Mucosa of descending colon (tissue), 3 donors: ENCODE measurements around the gene DIDO1. TPM values are rescaled to one million over a fixed set of nuclear protein-coding genes. Genes with fewer than 3 reads are reported as not detected.

ENCODE experiments used
- ATAC-seq: fragments of 200-7000 bp; cut with Tn5 transposase; one replicate; pipeline ENCODE4 v1.9.1; 2020; ENCODE audit warnings: mild to moderate bottlenecking, moderate library complexity
- DNase-seq, 3 donors: peaks; one replicate each; pipeline ENCODE4 v3.0.0-alpha.2; 2020
- H3K36me3 ChIP-seq: fragments of 200-600 bp; one replicate; pipeline ENCODE4 v1.8.0; 2021; ENCODE audit warnings: low read depth, mild to moderate bottlenecking
- H3K4me1 ChIP-seq: fragments of 200-600 bp; one replicate; pipeline ENCODE4 v1.8.0; 2021; ENCODE audit warnings: low read depth, mild to moderate bottlenecking
- H3K4me3 ChIP-seq: fragments of 200-600 bp; one replicate; pipeline ENCODE4 v1.8.0; 2021; ENCODE audit warnings: mild to moderate bottlenecking
- H3K9me3 ChIP-seq: fragments of 200-600 bp; one replicate; pipeline ENCODE4 v1.8.0; 2021; ENCODE audit warnings: mild to moderate bottlenecking
- CTCF ChIP-seq: fragments of 200-600 bp; IDR thresholded peaks from one replicate; pipeline ENCODE4 v1.8.0; 2022; ENCODE audit warnings: antibody characterized with exemption, mild to moderate bottlenecking
- intact Hi-C, 2 donors: fragments of 100-400 bp; cut with DNase I in 1 of 2; cut with micrococcal nuclease in 1 of 2; formaldehyde crosslinking; loops; one replicate each; pipeline versions ENCODE4 v1.11.0 to v1.11.1; 2022; cut with DNase I, micrococcal nuclease
- total RNA-seq, 3 donors: library from RNA; stranded (reverse); fragmentation: NEBNext Ultra II Directional in 2 of 3; extraction: Animal tissue kit (Norgen Biotek cat#: 25700) in 2 of 3; gene quantifications; one replicate each; pipeline versions ENCODE4 v1.2.1 to v1.2.4, GENCODE V29; 2021 to 2023
- donor health status: DM: no; HTN: no; CAD: no; lungs with moderate emphysema.
- donor health status: DM: no; HTN: no; CAD: no.
- donor health status: DM: no; HTN: yes; CAD: no.

Gene DIDO1
- total RNA-seq, 3 donors from 2014 or later: 53.4 to 72.5 (median 67.4) TPM

- peaks cover 7% of the 10 kb centered on the region for H3K4me1 ChIP-seq
- H3K36me3 ChIP-seq: no peaks in the 10 kb centered on the region
- TF ChIP-seq CTCF: no peak
- DNase-seq (peak in 1 of 3 donors; percentile 37), ATAC-seq (no peak)
- no peaks in the 10 kb centered on the region for H3K9me3 ChIP-seq
- no peak overlapping the region for H3K4me3 ChIP-seq
- intact Hi-C loops: no loop called here
These were observed 33.7 kb upstream of the DIDO1 start for GRCh38 chr20:62959998-62960436.

GRCh38 chr20:62959101-62959971 lies 33.0 kb upstream of the DIDO1 start:
- H3K36me3 ChIP-seq: no peaks in the 10 kb centered on the region
- ATAC-seq: no peak
- intact Hi-C loops: no loop called here
- H3K9me3 ChIP-seq: no peaks in the 10 kb centered on the region
- H3K4me3 ChIP-seq: no peak overlapping the region
- TF ChIP-seq CTCF: no peak
- H3K4me1 ChIP-seq: peaks cover 10% of the 10 kb centered on the region
- peak in 1 of 3 donors; percentile 48 for DNase-seq

GRCh38 chr20:62958388-62959100 lies 32.2 kb upstream of the DIDO1 start:
- TF ChIP-seq CTCF: no peak
- no peaks in the 10 kb centered on the region for H3K36me3 ChIP-seq
- ATAC-seq (no peak), DNase-seq (peak in 1 of 3 donors; percentile 43)
- intact Hi-C loops: no loop called here
- H3K9me3 ChIP-seq: no peaks in the 10 kb centered on the region
- H3K4me3 ChIP-seq: no peak overlapping the region
- H3K4me1 ChIP-seq: peaks cover 12% of the 10 kb centered on the region

DNA sequence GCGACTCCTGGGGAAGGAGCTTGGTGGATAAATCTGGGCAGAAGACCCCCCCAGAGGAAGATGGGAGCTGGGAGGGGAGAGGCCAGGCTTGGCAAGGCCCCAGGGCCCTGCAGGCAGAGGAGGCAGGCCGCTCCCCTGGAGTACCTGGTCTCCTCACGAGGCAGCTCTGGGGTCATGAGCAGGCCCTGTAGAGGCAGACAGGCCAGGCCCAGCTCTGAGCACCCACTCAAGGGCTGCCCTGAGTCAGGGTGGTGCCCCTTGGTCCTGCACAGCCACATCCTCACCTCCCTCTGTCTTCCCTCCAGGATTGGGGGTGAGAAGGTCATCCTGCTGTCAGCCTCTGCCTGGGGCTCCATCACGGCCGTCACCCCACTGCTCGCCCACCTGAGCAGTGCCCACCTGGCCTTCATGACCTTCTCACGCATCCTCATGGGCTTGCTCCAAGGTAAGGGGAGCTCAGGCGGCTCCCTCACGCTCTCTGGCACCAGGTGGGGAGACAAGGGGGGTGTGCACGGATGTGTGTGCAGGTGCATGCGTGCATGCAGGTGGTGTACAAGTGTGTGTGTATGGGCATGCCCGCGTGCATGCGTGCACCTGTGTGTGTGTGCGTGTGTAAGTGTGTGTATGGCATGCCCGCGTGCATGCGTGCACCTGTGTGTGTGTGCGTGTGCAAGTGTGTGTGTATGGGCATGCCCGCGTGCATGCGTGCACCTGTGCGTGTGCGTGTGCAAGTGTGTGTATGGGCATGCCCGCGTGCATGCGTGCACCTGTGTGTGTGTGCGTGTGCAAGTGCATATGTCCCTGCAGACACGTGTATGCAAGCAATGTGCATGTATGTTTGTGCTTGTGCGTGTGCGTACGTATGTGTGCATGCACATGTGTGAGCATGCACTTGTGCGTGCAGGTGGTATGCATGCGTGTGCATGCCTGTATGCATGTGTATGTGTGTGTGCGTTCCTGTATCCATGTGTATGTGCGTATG lies 31.1 kb upstream of the DIDO1 start:
- no peak for ATAC-seq
- TF ChIP-seq CTCF: no peak
- H3K9me3 ChIP-seq: no peaks in the 10 kb centered on the region
- no peaks in the 10 kb centered on the region for H3K36me3 ChIP-seq
- peaks cover 23% of the 10 kb centered on the region for H3K4me1 ChIP-seq
- peak in 1 of 3 donors; percentile 45 for DNase-seq
- intact Hi-C loops: no loop called here
- no peak overlapping the region for H3K4me3 ChIP-seq
